A673 (cell line): ENCODE data around the gene ZBTB26. TPM values are rescaled to one million over a fixed set of nuclear protein-coding genes. Genes with fewer than 3 reads are reported as not detected.

Experiments used
- BruUV-seq: library from RNA; stranded (reverse); fragments of 400-500 nt; replicated peaks from 2 replicates; lab custom pipeline; 2021; lab: Mats Ljungman, UMichigan
- CTCF ChIA-PET: fragments of 300-600 bp; sonication (Branson Sonifier 250); formaldehyde crosslinking; loops from one replicate; lab custom pipeline; 2022; ENCODE audit warnings: antibody characterized with exemption; lab: Charles Lee
- POLR2A ChIA-PET: fragments of 300-600 bp; sonication (Branson Sonifier 250); formaldehyde crosslinking; loops from one replicate; lab custom pipeline; 2022; ENCODE audit warnings: antibody characterized with exemption; ENCODE audit not compliant: low non-redundant PET; lab: Charles Lee
- DNase-seq: peaks from one replicate; pipeline ENCODE4 v3.0.0-alpha.2; 2015; ENCODE audit warnings: low spot score
- H3K27ac ChIP-seq: fragments of 200-600 bp; sonication (generic); 2 replicates; pipeline ENCODE4 v1.5.1; 2016; ENCODE audit warnings: mixed run types, low read depth, mild to moderate bottlenecking, mixed read lengths, antibody characterized with exemption, low read length; ENCODE audit not compliant: poor library complexity, severe bottlenecking
- H3K27me3 ChIP-seq: fragments of 200-600 bp; sonication (generic); replicated peaks from 2 replicates; pipeline ENCODE4 v1.6.1; 2017; ENCODE audit warnings: mixed run types, low read depth, mild to moderate bottlenecking, mixed read lengths, antibody characterized with exemption, low read length; ENCODE audit not compliant: insufficient read depth, poor library complexity
- H3K36me3 ChIP-seq: fragments of 200-600 bp; sonication (generic); 2 replicates; pipeline ENCODE4 v1.6.1; 2016; ENCODE audit warnings: mixed run types, mild to moderate bottlenecking, mixed read lengths, antibody characterized with exemption, low read length; ENCODE audit not compliant: insufficient read depth, poor library complexity, severe bottlenecking
- H3K4me1 ChIP-seq: fragments of 200-600 bp; sonication (generic); 2 replicates; pipeline ENCODE4 v1.6.1; 2017; ENCODE audit warnings: mixed run types, mild to moderate bottlenecking, mixed read lengths, antibody characterized with exemption, low read length; ENCODE audit not compliant: insufficient read depth, poor library complexity, severe bottlenecking
- H3K4me3 ChIP-seq: fragments of 200-600 bp; sonication (generic); 2 replicates; pipeline ENCODE4 v1.5.1; 2016; ENCODE audit warnings: low read depth, mixed run types, mild to moderate bottlenecking, mixed read lengths, low read length; ENCODE audit not compliant: poor library complexity, severe bottlenecking
- H3K9me3 ChIP-seq: fragments of 200-600 bp; sonication (generic); 2 replicates; pipeline ENCODE4 v1.6.1; 2016; ENCODE audit warnings: mixed run types, low read depth, mild to moderate bottlenecking, mixed read lengths, antibody characterized with exemption, low read length; ENCODE audit not compliant: poor library complexity, severe bottlenecking
- EZH2 ChIP-seq: fragments of 200-600 bp; sonication (generic); IDR thresholded peaks from 2 replicates; pipeline ENCODE4 v1.6.1; 2017; ENCODE audit warnings: borderline replicate concordance, low read depth, mild to moderate bottlenecking, mixed read lengths, antibody characterized with exemption, low read length; ENCODE audit not compliant: poor library complexity, severe bottlenecking
- intact Hi-C: fragments of 100-400 bp; cut with micrococcal nuclease; formaldehyde crosslinking; loops from one replicate; pipeline ENCODE4 v1.10.0; 2022; ENCODE audit not compliant: unreplicated experiment
- total RNA-seq: library from RNA; stranded (reverse); gene quantifications from 2 replicates; pipeline ENCODE4 v1.2.3, GENCODE V29; 2021
- TF ChIP-seq, protein P1 (sequence below): fragments of 300-800, 200-600 bp; sonication (generic); conservative IDR thresholded peaks from 2 replicates; pipeline ENCODE4 v1.5.1; 2017; ENCODE audit warnings: low read depth, mild to moderate bottlenecking, antibody characterized with exemption, low read length, moderate library complexity, mixed read lengths

ZBTB26 gene
- total RNA-seq, 1 experiment from 2014 or later: 10.1 TPM

DNA sequence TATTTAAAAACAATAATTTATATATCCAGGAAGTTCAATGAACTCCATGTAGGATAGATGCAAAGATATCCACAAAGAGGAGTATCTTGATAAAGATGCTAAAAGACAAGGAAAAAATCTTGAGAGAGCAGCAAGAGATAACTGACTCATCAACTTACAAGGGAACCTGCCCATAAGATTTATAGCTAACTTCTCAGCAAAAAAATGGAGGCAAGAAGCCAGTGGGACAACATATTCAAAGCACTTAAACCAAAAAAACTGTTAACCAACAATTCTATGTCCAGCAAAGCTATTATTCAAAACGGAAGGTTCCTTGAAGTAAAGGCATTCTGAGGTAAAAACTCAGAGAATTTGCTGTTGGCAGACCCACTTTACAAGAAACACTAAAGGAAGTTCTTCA is 29.8 kb upstream of the ZBTB26 start:
- POLR2A ChIA-PET: interaction anchor here (0.5 kb wide), 2 partner anchors 48 to 1431 kb away, joined by 3 to 4 read pairs; partner anchors contain the start of gene ZBTB6

DNA sequence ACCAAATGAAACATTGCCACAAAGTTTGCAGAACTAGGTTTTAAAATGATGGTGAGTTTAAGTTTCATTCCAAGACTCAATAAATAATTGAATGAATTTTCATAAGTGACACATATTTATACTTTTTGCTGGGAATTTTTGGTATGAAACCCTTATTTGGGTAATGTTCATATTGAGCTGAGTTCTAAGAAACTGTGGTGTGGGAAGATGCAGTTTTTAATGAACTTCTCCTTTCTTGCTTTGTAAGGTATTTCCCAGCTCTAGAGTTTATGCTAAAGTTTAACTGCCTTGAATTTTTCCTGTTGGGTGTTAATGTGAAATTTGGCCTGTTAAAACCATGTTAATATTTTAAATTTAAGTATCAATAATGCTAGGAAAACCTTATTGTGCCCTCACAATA is 24.6 kb upstream of the ZBTB26 start:
- no TSS peak for BruUV-seq
- Histone ChIP-seq H3K36me3 (peaks cover 23% of the 10 kb centered on the region), H3K4me3 (no peak overlapping the region), H3K4me1 (no peaks in the 10 kb centered on the region), H3K27me3 (no peaks in the 10 kb centered on the region), H3K27ac (no peak overlapping the region), H3K9me3 (no peaks in the 10 kb centered on the region)
- TF ChIP-seq, protein P1, sequence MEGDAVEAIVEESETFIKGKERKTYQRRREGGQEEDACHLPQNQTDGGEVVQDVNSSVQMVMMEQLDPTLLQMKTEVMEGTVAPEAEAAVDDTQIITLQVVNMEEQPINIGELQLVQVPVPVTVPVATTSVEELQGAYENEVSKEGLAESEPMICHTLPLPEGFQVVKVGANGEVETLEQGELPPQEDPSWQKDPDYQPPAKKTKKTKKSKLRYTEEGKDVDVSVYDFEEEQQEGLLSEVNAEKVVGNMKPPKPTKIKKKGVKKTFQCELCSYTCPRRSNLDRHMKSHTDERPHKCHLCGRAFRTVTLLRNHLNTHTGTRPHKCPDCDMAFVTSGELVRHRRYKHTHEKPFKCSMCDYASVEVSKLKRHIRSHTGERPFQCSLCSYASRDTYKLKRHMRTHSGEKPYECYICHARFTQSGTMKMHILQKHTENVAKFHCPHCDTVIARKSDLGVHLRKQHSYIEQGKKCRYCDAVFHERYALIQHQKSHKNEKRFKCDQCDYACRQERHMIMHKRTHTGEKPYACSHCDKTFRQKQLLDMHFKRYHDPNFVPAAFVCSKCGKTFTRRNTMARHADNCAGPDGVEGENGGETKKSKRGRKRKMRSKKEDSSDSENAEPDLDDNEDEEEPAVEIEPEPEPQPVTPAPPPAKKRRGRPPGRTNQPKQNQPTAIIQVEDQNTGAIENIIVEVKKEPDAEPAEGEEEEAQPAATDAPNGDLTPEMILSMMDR: no peak
- TF ChIP-seq EZH2: no peak
- intact Hi-C loops: no loop called here
- no peak for DNase-seq
- POLR2A ChIA-PET: no interaction called here
- CTCF ChIA-PET: no interaction called here

More for the DNA sequence above, 29.8 kb upstream of the ZBTB26 start:
- no peak for TF ChIP-seq EZH2
- TF ChIP-seq, protein P1: no peak
- intact Hi-C loops: no loop called here
- no peak overlapping the region for H3K4me3 ChIP-seq
- H3K4me1 ChIP-seq: no peaks in the 10 kb centered on the region
- no peak overlapping the region for H3K27ac ChIP-seq
- BruUV-seq: no TSS peak
- CTCF ChIA-PET: no interaction called here
- H3K27me3 ChIP-seq: no peaks in the 10 kb centered on the region
- H3K9me3 ChIP-seq: no peaks in the 10 kb centered on the region
- no peak for DNase-seq
- H3K36me3 ChIP-seq: peaks cover 39% of the 10 kb centered on the region

DNA sequence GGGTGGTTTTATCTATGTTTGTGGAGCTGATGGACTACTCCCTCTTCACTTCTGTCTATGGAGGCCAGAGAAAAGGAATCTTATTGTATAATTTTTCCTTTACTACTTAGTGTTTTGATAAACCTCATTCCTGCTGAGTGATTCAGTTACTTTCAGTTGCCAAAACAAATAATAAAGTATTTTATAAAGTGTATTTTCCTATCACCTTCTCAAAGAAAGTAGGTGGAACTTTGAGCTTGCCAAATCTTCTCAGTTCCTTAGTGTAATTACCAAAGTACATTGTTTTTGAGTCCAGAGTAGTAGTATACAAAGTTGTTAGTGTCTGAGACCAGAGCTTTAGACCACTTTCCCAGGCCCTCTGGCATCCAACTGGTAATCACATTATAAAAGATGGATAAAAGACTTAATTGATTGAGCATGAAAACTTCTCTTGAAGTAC is 23.0 kb upstream of the ZBTB26 start:
- no peak overlapping the region for H3K4me3 ChIP-seq
- peaks cover 5% of the 10 kb centered on the region for H3K4me1 ChIP-seq
- ChIA-PET CTCF (no interaction called here), POLR2A (no interaction called here)
- TF ChIP-seq EZH2: no peak
- TF ChIP-seq, protein P1: no peak
- peaks cover 6% of the 10 kb centered on the region for H3K36me3 ChIP-seq
- no peak for DNase-seq
- H3K27ac ChIP-seq: no peak overlapping the region
- H3K27me3 ChIP-seq: no peaks in the 10 kb centered on the region
- intact Hi-C loops: no loop called here
- BruUV-seq: no TSS peak
- H3K9me3 ChIP-seq: no peaks in the 10 kb centered on the region
